Heart left ventricle (tissue), 16 donors: ENCODE results near the gene CASK. TPM values are rescaled to one million over a fixed set of nuclear protein-coding genes. Genes with fewer than 3 reads are reported as not detected.

ENCODE experiments used
- ATAC-seq, 4 donors: fragments of 200-7000 bp; cut with Tn5 transposase; one replicate each; pipeline ENCODE4 v1.9.1; 2020 to 2022; ENCODE audit warnings: moderate library complexity in 4 of 4, mild to moderate bottlenecking in 3 of 4, moderate number of reproducible peaks in 1 of 4
- DNase-seq, 5 donors: peaks; one replicate each; pipeline ENCODE4 v3.0.0-alpha.2; 2020
- H3K27ac ChIP-seq, 12 donors: fragments of 200-600 bp; sonication (generic) in 4 of 12; one replicate each; pipeline versions ENCODE4 v1.5.0 to v1.8.0; 2016 to 2022; ENCODE audit warnings: mild to moderate bottlenecking in 2 of 12
- H3K27me3 ChIP-seq, 9 donors: fragments of 200-600 bp; sonication (generic) in 2 of 9; one replicate each; pipeline versions ENCODE4 v1.5.1 to v1.8.0; 2016 to 2022; ENCODE audit warnings: mild to moderate bottlenecking in 3 of 9
- H3K36me3 ChIP-seq, 9 donors: fragments of 200-600 bp; sonication (generic) in 2 of 9; one replicate each; pipeline versions ENCODE4 v1.5.0 to v1.8.0; 2018 to 2022; ENCODE audit warnings: mild to moderate bottlenecking in 2 of 9
- H3K4me1 ChIP-seq, 12 donors: fragments of 200-600 bp; sonication (generic) in 4 of 12; one replicate each; pipeline versions ENCODE4 v1.5.0 to v1.8.0; 2016 to 2022; ENCODE audit warnings: mild to moderate bottlenecking in 3 of 12
- H3K4me3 ChIP-seq, 12 donors: fragments of 200-600 bp; sonication (generic) in 4 of 12; one replicate each; pipeline versions ENCODE4 v1.5.0 to v1.8.0; 2017 to 2022; ENCODE audit warnings: mild to moderate bottlenecking in 9 of 12, moderate library complexity in 4 of 12
- H3K9me3 ChIP-seq, 12 donors: fragments of 200-600 bp; sonication (generic) in 4 of 12; one replicate each; pipeline versions ENCODE4 v1.5.0 to v1.8.0; 2016 to 2022; ENCODE audit warnings: mild to moderate bottlenecking in 1 of 12
- POLR2A ChIP-seq, 2 donors: fragments of 450-650 bp; IDR thresholded peaks; one replicate each; pipeline ENCODE4 v1.6.1; 2017; ENCODE audit warnings: antibody characterized with exemption in 2 of 2, mild to moderate bottlenecking in 2 of 2, moderate library complexity in 2 of 2
- whole genome bisulfite sequencing, 4 donors: extraction: QIAGEN DNeasy Blood & Tissue Kit in 2 of 4; methylation state at CpG; one replicate each; pipeline versions ENCODE4 v1.1.5 to v1.1.7; 2013 to 2018; 5-methylcytosine and 5-hydroxymethylcytosine counted together
- intact Hi-C, 10 donors: fragments of 100-400 bp; cut with DNase I; formaldehyde crosslinking; loops; one replicate each; pipeline versions ENCODE4 v1.11.1 to v1.14.2; 2022
- polyA plus RNA-seq, 2 donors: library from polyadenylated mRNA; stranded (reverse); fragments of 200-250 nt; gene quantifications; one replicate each; pipeline ENCODE4 v1.2.3, GENCODE V29; 2013
- total RNA-seq, 9 donors: library from RNA; depleted of rRNA in 2 of 9; stranded (reverse); fragments of >200 nt in 2 of 9; fragmentation: NEBNext Ultra II Directional in 3 of 9; extraction: Animal tissue kit (Norgen Biotek cat#: 25700) in 3 of 9; gene quantifications; one replicate each; pipeline versions ENCODE4 v1.1.0 to v1.2.4, GENCODE V29; 2016 to 2023
- TF ChIP-seq, protein P1 (sequence below), 12 donors: fragments of 200-600 bp; sonication (generic) in 4 of 12; IDR thresholded peaks; one replicate each; pipeline versions ENCODE4 v1.5.0 to v1.8.0; 2018 to 2022; ENCODE audit warnings: antibody characterized with exemption in 12 of 12, mild to moderate bottlenecking in 5 of 12
- donor health status: ischemic (EF 13 %, LVEDD 7.1; RV severe dilation, severe dysfunction).
- donor health status: healthy with polysubstance abuse.
- donor health status: DM: no; HTN: yes; CAD: no.
- donor health status: DM: no; HTN: no; CAD: no.
- donor health status: ischemic (EF 25% LVEDD 6.9; RV normal size, moderate dysfunction).
- donor health status: ischemic (EF 25% LVEDD 5.7; RV mildly dilated, moderate dysfunction).
- donor health status: healthy.
- donor health status: DM: yes; HTN: yes; CAD: no.
- donor health status: ischemic (EF 35%, LVEDD 5.7; RV mildly dilated, moderate dysfunction).
- donor health status: nonischemic (EF 11% LVEDD 7.7; RV severe dilation, severe dysfunction).
- donor health status: DM: yes; HTN: yes; CAD: no.
- donor health status: PGD.
- donor health status: ischemic (EF 29% LVEDD 5.4; RV normal size, mild dysfunction).
- donor health status: nonischemic (EF 23%, LVEDD 6.1; RV moderate dilation, normal function).

The CASK gene
- total and polyA plus RNA-seq, 11 donors = 2.9 to 25.6 (median 13.6) TPM

- WGBS, 4 donors = 53 to 74% (median 60%) methylated on average over 6 of the region's 6 CpGs
- DNase-seq (no peak), ATAC-seq (no peak)
- intact Hi-C loops = no loop called here
- Histone ChIP-seq H3K9me3 (no peaks in the 10 kb centered on the region), H3K27me3 (no peaks in the 10 kb centered on the region), H3K27ac (no peak overlapping the region), H3K36me3 (no peaks in the 10 kb centered on the region), H3K4me3 (no peak overlapping the region), H3K4me1 (no peaks in the 10 kb centered on the region)
- no peak for TF ChIP-seq POLR2A (IDR thresholded peaks at IDR 0.05)
- TF ChIP-seq, protein P1, sequence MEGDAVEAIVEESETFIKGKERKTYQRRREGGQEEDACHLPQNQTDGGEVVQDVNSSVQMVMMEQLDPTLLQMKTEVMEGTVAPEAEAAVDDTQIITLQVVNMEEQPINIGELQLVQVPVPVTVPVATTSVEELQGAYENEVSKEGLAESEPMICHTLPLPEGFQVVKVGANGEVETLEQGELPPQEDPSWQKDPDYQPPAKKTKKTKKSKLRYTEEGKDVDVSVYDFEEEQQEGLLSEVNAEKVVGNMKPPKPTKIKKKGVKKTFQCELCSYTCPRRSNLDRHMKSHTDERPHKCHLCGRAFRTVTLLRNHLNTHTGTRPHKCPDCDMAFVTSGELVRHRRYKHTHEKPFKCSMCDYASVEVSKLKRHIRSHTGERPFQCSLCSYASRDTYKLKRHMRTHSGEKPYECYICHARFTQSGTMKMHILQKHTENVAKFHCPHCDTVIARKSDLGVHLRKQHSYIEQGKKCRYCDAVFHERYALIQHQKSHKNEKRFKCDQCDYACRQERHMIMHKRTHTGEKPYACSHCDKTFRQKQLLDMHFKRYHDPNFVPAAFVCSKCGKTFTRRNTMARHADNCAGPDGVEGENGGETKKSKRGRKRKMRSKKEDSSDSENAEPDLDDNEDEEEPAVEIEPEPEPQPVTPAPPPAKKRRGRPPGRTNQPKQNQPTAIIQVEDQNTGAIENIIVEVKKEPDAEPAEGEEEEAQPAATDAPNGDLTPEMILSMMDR (IDR thresholded peaks at IDR 0.05) = no peak
Measured at GRCh38 chrX:41475191-41475590, 448.2 kb downstream of the CASK start.

- H3K27ac ChIP-seq = no peak overlapping the region
- WGBS, 4 donors = 85 to 92% (median 90%) methylated on average over 14 to 16 of the region's 16 CpGs
- intact Hi-C loops = no loop called here
Measured at GRCh38 chrX:41474726-41475100, 448.6 kb downstream of the CASK start.

GRCh38 chrX:41473936-41474725 is 449.2 kb downstream of the CASK start:
- ATAC-seq (no peak), DNase-seq (no peak)

More at GRCh38 chrX:41474726-41475100, 448.6 kb downstream of the CASK start:
- H3K4me1 ChIP-seq = no peaks in the 10 kb centered on the region
- no peaks in the 10 kb centered on the region for H3K9me3 ChIP-seq
- no peaks in the 10 kb centered on the region for H3K36me3 ChIP-seq
- DNase-seq = no peak
- ATAC-seq = no peak
- TF ChIP-seq, protein P1 (IDR thresholded peaks at IDR 0.05) = no peak
- TF ChIP-seq POLR2A (IDR thresholded peaks at IDR 0.05) = no peak
- no peak overlapping the region for H3K4me3 ChIP-seq
- no peaks in the 10 kb centered on the region for H3K27me3 ChIP-seq

GRCh38 chrX:41472231-41472815 is 451.0 kb downstream of the CASK start:
- Histone ChIP-seq H3K27me3 (no peaks in the 10 kb centered on the region), H3K36me3 (no peaks in the 10 kb centered on the region), H3K9me3 (no peaks in the 10 kb centered on the region), H3K4me1 (no peaks in the 10 kb centered on the region), H3K27ac (no peak overlapping the region), H3K4me3 (no peak overlapping the region)
- no peak for DNase-seq
- 94 to 97% (median 96%) methylated on average over 21 to 32 of the region's 32 CpGs for WGBS, 4 donors
- TF ChIP-seq, protein P1 (IDR thresholded peaks at IDR 0.05) = no peak
- no peak for TF ChIP-seq POLR2A (IDR thresholded peaks at IDR 0.05)
- no peak for ATAC-seq
- intact Hi-C loops = no loop called here

More at GRCh38 chrX:41473936-41474725, 449.2 kb downstream of the CASK start:
- Histone ChIP-seq H3K36me3 (no peaks in the 10 kb centered on the region), H3K4me3 (no peak overlapping the region), H3K27ac (no peak overlapping the region), H3K4me1 (no peaks in the 10 kb centered on the region), H3K27me3 (no peaks in the 10 kb centered on the region), H3K9me3 (no peaks in the 10 kb centered on the region)
- intact Hi-C loops = no loop called here
- 93 to 96% (median 94%) methylated on average over 83 to 91 of the region's 91 CpGs for WGBS, 4 donors
- TF ChIP-seq POLR2A (IDR thresholded peaks at IDR 0.05) = no peak
- TF ChIP-seq, protein P1 (IDR thresholded peaks at IDR 0.05) = no peak
